GM19395 (cell line): ENCODE data around the gene COTL1.

Source experiments
- ATAC-seq: cut with Tn5 transposase; IDR thresholded peaks from one replicate; pipeline ENCODE4 v1.9.1; 2021; ENCODE audit warnings: mild to moderate bottlenecking, moderate library complexity; ENCODE audit not compliant: unreplicated experiment

COTL1 gene

GRCh38 chr16:84555418-84556196 is 62.3 kb downstream of the COTL1 start:
- ATAC-seq, result no peak

- ATAC-seq, result no peak
These were observed 63.1 kb downstream of the COTL1 start for GRCh38 chr16:84554627-84555328.

- ATAC-seq, result no peak
These were observed 63.9 kb downstream of the COTL1 start for GRCh38 chr16:84553873-84554399.

- no peak for ATAC-seq
These were observed 65.7 kb downstream of the COTL1 start for GRCh38 chr16:84552135-84552534.

GRCh38 chr16:84550096-84550495 is 67.8 kb downstream of the COTL1 start:
- ATAC-seq, result no peak

GRCh38 chr16:84548971-84549844 is 68.7 kb downstream of the COTL1 start:
- no peak for ATAC-seq

GRCh38 chr16:84548508-84548907 is 69.4 kb downstream of the COTL1 start:
- ATAC-seq, result no peak

GRCh38 chr16:84547546-84548061 is 70.3 kb downstream of the COTL1 start:
- ATAC-seq, result no peak

GRCh38 chr16:84546669-84547545 is 71.0 kb downstream of the COTL1 start:
- ATAC-seq, result no peak

- no peak for ATAC-seq
These were observed 72.7 kb downstream of the COTL1 start for GRCh38 chr16:84545114-84545737.

- no peak for ATAC-seq
These were observed 73.7 kb downstream of the COTL1 start for GRCh38 chr16:84544031-84544773.

- ATAC-seq, result no peak
These were observed 74.6 kb downstream of the COTL1 start for GRCh38 chr16:84543253-84543652.

GRCh38 chr16:84541999-84542817 is 75.7 kb downstream of the COTL1 start:
- ATAC-seq, result no peak

GRCh38 chr16:84540194-84540593 is 77.7 kb downstream of the COTL1 start:
- ATAC-seq, result no peak

- ATAC-seq, result no peak
These were observed 79.5 kb downstream of the COTL1 start for GRCh38 chr16:84538222-84538840.

GRCh38 chr16:84537491-84538151 is 80.3 kb downstream of the COTL1 start:
- no peak for ATAC-seq

- no peak for ATAC-seq
These were observed 82.0 kb downstream of the COTL1 start for GRCh38 chr16:84535851-84536250.
